HG02885 (cell line): ENCODE results near the gene TMEFF1.
"Not testable (repeated sequence)": the region's sequence is repeated elsewhere in the genome, so short reads cannot be mapped to it uniquely, and the experiment has no call there.

Experiments used
- ATAC-seq: cut with Tn5 transposase; IDR thresholded peaks from one replicate; pipeline ENCODE4 v1.9.1; 2021; ENCODE audit warnings: mild to moderate bottlenecking; ENCODE audit not compliant: unreplicated experiment, poor library complexity

TMEFF1 gene

GRCh38 chr9:100472788-100473275 lies at the start of gene TMEFF1:
TMEFF1 (plus strand) TSS chr9:100473149; CDS start chr9:100473545, 396 bp downstream.
- peak; percentile 72 for ATAC-seq

GRCh38 chr9:100425758-100426157 lies 47.2 kb upstream of the TMEFF1 start:
- ATAC-seq = no peak

DNA sequence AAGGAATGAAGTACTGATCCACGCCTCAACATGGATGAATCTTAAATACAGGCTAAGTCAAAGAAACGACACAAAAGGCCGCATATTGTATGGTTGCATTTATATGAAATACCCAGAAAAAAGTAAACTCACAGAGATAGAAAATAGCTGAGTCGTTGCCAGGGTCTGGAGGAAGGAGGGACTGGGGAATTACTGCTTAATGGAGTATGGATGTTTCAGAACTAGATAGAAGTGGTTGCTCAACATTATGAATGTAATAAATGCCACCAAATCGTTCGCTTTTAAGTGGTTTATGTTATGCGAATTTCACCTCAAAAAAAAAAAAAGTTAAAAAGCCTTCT lies 46.8 kb upstream of the TMEFF1 start:
- no peak for ATAC-seq

DNA sequence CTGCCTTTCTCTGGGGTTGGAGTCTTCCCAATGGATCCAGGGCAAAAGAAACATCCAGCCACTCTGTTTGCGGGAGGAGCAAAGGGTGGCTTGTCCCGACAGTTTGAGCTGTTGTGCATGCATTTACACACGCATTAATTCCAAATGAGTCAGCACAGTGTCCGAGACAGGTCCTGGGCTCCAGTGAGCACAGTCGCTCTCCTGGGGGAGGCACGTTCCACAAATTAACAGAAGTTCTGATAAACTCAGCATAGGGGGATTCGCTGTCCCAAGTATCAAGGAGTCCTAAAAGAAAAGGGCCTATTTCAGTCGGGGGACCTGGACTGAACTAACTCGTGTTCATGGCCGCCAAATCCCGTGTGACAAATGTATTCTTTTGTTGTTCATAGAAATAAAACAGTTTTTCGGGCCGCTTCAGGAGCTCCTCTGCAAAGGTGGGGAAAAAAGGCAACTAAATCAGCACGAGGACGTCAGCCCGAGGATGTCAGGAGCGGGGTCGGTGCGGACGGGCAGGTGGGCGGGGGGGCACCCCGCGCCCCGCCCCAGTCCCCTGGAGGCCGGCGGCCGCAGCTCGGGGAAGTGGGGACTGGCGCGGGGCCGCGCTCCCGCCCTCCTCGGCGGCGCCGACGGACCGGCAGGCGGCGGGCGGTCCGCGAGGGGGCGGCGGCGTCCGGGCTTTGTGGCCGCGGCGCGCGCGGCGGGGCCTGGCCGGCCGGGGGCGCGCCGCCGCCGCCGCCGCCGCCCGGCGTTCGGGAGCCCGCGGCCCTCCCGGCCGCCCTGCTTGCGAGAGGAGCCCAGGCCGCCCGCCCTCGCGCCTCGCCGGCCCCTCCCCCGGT lies 46.2 kb upstream of the TMEFF1 start, which contains the start of gene MSANTD3:
Gene MSANTD3 (plus strand): TSS at position 614 of the 836 bp plus-strand sequence. CDS start 14,796 bp downstream, outside the sequence.
- ATAC-seq = peak; percentile 87

DNA sequence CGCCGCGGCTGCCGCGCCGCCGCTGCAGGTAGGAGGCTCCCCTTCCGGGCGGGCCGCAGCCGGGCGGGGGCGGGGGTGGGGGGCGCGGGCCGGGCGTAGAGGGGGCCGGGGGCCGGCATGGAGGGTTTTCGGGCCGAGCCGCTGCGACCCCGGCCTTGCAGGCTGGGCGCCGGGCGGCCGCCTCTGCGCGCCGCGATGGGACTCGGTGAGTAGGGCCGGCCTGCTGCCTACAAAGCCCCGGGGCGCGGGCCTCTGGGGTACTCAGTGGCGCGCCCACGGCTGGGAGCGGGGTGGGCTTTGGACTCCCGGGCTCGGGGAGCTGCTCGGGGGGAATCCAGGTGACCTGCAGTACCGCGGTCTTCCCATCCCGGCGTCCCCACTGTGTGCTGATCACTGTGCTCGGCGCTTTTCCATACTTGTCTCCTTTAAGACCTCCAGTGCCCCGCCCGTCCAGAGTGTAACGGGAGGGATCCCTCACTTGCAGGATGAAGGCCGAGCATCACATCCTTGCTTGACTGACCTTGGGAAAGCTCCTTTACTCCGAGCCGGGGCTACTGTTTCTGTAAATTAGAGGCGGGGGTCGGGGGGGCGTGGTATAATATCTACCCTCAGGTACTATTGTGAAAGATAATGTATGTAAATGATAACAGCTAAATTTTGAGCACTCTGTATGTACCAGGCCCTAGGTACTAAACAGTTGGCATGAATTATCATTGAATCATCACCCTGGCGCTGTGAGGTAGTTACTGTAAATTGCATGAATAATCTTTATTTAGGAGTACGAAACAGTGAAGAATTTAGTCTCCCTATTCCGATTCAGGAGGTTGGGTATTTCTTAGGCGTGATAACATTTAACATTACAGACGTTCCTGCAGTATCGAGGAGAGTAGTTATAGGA lies 45.3 kb upstream of the TMEFF1 start:
- ATAC-seq = peak; percentile 61

GRCh38 chr9:100428871-100429654 lies 43.9 kb upstream of the TMEFF1 start:
- ATAC-seq = no peak

- no peak for ATAC-seq
Measured at GRCh38 chr9:100430286-100430940, 42.5 kb upstream of the TMEFF1 start.

DNA sequence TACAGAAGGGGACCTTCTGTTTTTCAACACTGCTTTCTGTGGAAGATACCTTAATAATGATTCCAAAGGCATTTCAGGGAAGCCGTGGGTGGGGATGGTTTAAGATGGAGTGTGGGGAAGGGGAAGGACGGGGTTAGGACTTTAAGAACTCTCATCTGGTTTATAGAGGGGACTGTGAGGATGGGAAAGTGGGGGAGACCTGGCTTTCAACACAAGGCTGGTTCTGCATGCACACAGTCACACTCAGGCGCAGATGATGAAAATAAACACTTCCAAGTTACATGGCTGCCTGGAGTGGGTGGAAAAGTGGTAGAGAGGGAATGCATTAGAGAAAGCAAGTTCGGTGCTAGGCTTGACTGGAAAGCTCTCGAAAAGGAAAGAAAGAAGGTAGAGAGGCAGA lies 41.1 kb upstream of the TMEFF1 start:
- ATAC-seq = no peak

DNA sequence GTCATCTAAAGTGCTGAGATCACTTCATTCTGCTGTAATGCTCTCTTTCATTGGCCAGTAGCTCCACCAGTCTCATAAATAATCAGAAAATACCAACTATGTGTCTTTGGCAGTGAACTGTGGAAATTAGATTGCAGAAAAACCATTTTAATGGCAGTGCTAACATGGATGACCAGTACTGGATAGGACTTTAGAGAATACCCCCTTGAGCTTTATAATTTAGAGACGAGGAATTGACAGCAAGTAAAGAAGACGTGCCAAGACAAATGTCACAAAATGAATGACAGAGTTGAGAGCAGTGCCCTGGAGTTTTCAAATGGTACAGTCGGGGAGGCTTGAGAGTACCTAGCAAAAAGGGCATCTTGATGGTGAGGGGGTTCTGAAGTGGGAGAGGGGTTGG lies 40.2 kb upstream of the TMEFF1 start:
- ATAC-seq = no peak

GRCh38 chr9:100436571-100436970 lies 36.4 kb upstream of the TMEFF1 start:
- ATAC-seq = no peak

GRCh38 chr9:100437860-100438805 lies 34.8 kb upstream of the TMEFF1 start:
- peak; percentile 75 for ATAC-seq

DNA sequence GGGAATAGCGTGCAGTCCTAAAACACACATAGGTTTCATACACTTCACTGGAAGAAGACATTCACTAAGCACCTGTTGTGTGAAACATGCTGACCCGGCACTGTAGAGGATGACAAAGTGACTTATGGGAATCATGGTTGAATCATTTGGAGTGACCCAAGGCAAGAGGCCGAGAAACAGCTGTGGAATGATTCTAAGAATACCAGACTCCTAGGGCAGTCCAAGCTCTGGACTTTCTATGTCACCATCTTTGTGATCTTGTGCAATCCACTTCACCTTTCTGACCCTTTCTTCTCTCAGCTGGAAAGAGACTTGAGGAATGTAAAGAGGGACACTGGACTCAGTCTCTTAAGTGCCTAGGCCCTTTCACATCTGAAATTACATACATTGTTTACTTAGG lies 32.9 kb upstream of the TMEFF1 start:
- no peak for ATAC-seq

- not testable (repeated sequence) for ATAC-seq
Measured at GRCh38 chr9:100440487-100440886, 32.5 kb upstream of the TMEFF1 start.

DNA sequence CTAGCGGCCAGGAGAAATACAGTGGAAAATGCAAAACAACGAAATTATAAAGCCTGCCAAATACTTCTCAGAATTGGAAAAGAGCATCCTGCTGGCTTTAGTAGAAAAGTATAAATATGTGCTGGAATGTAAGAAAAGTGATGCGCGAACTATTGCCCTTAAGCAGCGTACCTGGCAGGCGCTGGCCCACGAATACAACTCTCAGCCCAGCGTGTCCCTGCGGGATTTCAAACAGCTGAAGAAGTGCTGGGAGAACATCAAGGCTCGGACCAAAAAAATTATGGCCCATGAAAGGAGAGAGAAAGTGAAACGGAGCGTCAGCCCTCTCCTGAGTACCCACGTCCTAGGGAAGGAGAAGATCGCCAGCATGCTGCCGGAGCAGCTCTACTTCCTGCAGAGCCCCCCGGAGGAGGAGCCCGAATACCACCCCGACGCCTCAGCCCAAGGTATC lies 31.0 kb upstream of the TMEFF1 start:
- no peak for ATAC-seq

DNA sequence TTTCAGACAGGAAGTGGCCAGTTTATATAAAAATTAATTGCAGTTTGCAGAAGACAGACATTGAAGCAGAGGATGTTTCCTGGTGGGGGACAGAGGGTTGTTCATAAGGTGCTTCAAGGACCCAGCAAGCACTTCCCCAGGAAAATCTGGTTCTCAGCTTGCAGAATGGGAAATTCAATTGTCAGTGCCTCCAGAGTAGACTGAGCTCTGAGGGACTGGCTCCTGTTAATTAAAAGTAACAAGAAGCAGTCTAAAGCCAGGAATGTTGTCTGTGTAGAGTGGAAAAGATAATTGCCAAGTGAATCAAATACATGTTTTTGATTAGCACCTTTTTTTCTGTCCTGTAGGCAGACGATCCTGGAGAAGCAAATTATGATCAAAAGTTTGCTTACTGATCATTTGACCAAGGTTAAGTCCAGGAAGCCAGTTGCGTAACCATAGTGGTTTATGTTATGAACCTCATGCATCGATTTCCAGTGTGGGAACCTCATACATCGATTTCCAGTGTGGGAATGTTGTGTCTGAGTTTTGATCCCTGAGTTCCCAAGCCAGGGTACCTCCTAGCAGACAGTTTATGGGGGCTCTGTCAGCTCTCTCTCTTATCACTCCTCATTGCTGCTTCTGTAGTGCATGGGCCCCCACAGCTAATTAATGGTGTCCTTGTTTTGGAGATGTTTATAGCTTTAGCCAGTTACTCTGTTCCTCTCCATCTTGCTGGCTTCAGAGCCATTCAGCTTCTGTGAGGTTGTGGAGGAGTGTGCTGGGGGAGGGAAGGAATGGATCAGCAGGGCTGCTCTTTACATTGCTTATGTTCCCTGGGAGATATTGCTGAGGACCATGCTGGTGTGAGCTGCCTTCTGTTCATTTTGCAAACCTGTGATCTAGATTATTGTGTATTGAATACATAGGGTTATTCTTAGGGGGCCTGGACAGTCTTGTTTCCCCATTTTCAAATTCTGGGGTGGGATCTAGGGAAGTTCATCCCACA lies 28.9 kb upstream of the TMEFF1 start:
- ATAC-seq = no peak

DNA sequence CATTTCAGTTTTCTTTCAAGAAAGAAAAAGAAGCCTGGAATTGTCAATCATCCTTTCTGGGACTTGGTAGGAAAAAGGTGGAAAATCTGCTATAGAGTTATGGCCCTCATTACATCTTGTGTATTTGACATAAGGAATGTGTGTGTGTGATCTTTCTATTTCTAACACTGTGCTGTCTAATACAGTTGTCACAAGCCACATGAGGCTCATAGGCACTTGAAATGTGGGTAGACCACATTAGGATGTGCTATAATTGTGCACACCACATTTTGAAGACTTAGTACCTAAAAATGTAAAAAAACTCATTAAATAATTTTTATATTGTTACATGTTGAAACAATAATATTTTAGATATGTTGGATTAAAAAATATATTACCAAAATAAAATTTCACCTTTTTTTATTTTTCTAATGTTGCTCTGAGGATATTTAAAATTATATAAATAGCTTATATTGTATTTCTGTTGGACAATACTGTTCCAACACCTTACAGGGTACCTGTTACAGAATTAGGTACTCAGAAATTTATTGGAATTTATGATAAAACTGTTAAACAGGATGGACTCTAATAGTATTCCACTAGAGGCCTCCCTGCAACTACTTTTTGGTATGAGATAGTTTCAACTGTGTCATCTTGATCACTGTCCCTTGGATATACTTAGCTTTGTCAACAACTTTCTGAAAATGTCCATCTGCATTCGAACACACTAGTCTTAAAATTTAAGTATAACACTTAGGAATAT lies 27.6 kb upstream of the TMEFF1 start:
- no peak for ATAC-seq
